SK-N-SH treated with all-trans-retinoic acid at 6 μM for 48 hours (cell line): ENCODE results near the gene RAD51B.

Experiments
- ATAC-seq: fragments of 200-7000 bp; cut with Tn5 transposase; 3 replicates; pipeline ENCODE4 v1.9.1; 2020; ENCODE audit warnings: mild to moderate bottlenecking, moderate library complexity
- ARNTL ChIP-seq: fragments of 450-650 bp; formaldehyde crosslinking; IDR thresholded peaks from 2 replicates; pipeline ENCODE4 v1.5.0; 2020; ENCODE audit warnings: low read depth, mild to moderate bottlenecking, moderate library complexity, borderline replicate concordance
- BACH2 ChIP-seq: fragments of 250-450 bp; sonication (Bioruptor Pico); IDR thresholded peaks from 2 replicates; pipeline ENCODE4 v1.9.0; 2021; ENCODE audit warnings: mild to moderate bottlenecking, borderline replicate concordance
- CSDC2 ChIP-seq: fragments of 250-450 bp; sonication (Bioruptor Pico); IDR thresholded peaks from 2 replicates; pipeline ENCODE4 v1.5.0; 2020; ENCODE audit warnings: mild to moderate bottlenecking, moderate library complexity
- CSRNP3 ChIP-seq: fragments of 250-450 bp; sonication (Bioruptor Pico); IDR thresholded peaks from 2 replicates; pipeline ENCODE4 v1.5.1; 2021; ENCODE audit warnings: mild to moderate bottlenecking, moderate library complexity
- GLIS3 ChIP-seq: fragments of 250-450 bp; sonication (Bioruptor Pico); IDR thresholded peaks from 2 replicates; pipeline ENCODE4 v1.5.0; 2020; ENCODE audit warnings: mild to moderate bottlenecking, moderate library complexity
- ISL1 ChIP-seq: fragments of 250-450 bp; sonication (Bioruptor Pico); IDR thresholded peaks from 2 replicates; pipeline ENCODE4 v2.1.2; 2022; ENCODE audit warnings: mild to moderate bottlenecking, moderate library complexity
- OSR1 ChIP-seq: fragments of 250-450 bp; sonication (Bioruptor Pico); IDR thresholded peaks from 2 replicates; pipeline ENCODE4 v1.8.0; 2022; ENCODE audit warnings: moderate library complexity, mild to moderate bottlenecking, inconsistent platforms
- PPARA ChIP-seq: fragments of 250-450 bp; sonication (Bioruptor Pico); IDR thresholded peaks from 2 replicates; pipeline ENCODE4 v1.5.0; 2020; ENCODE audit warnings: mild to moderate bottlenecking, borderline replicate concordance
- RARB ChIP-seq: fragments of 250-450 bp; sonication (Bioruptor Pico); IDR thresholded peaks from 2 replicates; pipeline ENCODE4 v1.8.0; 2021; ENCODE audit warnings: mild to moderate bottlenecking, moderate library complexity
- TCF4 ChIP-seq: fragments of 250-450 bp; sonication (Bioruptor Pico); IDR thresholded peaks from 2 replicates; pipeline ENCODE4 v1.8.0; 2021; ENCODE audit warnings: mild to moderate bottlenecking, moderate library complexity, borderline replicate concordance
- TOX ChIP-seq: fragments of 250-450 bp; sonication (Bioruptor Pico); IDR thresholded peaks from 2 replicates; pipeline ENCODE4 v1.8.0; 2021; ENCODE audit warnings: mild to moderate bottlenecking, moderate library complexity, borderline replicate concordance
- ZC3H10 ChIP-seq: fragments of 250-450 bp; sonication (Bioruptor Pico); IDR thresholded peaks from 2 replicates; pipeline ENCODE4 v1.5.1; 2021; ENCODE audit warnings: mild to moderate bottlenecking, moderate library complexity
- ZFP3 ChIP-seq: fragments of 250-450 bp; sonication (Bioruptor Pico); IDR thresholded peaks from 2 replicates; pipeline ENCODE4 v1.5.0; 2020; ENCODE audit warnings: mild to moderate bottlenecking, moderate library complexity
- ZFP30 ChIP-seq: fragments of 450-650 bp; formaldehyde crosslinking; IDR thresholded peaks from 2 replicates; pipeline ENCODE4 v1.5.0; 2022; ENCODE audit warnings: mild to moderate bottlenecking, moderate library complexity
- ZNF565 ChIP-seq: fragments of 450-650 bp; formaldehyde crosslinking; conservative IDR thresholded peaks from 2 replicates; pipeline ENCODE4 v1.5.0; 2020; ENCODE audit warnings: low read depth, mild to moderate bottlenecking, moderate library complexity
- ZNF8 ChIP-seq: fragments of 450-650 bp; formaldehyde crosslinking; IDR thresholded peaks from 2 replicates; pipeline ENCODE4 v1.5.0; 2020; ENCODE audit warnings: mild to moderate bottlenecking, moderate library complexity
- TF ChIP-seq, protein P1 (sequence below): fragments of 250-450 bp; sonication (Bioruptor Pico); IDR thresholded peaks from 2 replicates; pipeline ENCODE4 v1.8.0; 2021; ENCODE audit warnings: low read depth, mild to moderate bottlenecking, moderate library complexity, borderline replicate concordance
- TF ChIP-seq, protein P2 (sequence below): fragments of 250-450 bp; sonication (Bioruptor Pico); IDR thresholded peaks from 2 replicates; pipeline ENCODE4 v1.8.0; 2020; ENCODE audit warnings: mild to moderate bottlenecking, moderate library complexity, borderline replicate concordance

Gene RAD51B

GRCh38 chr14:68226523-68226922, 406.9 kb downstream of the RAD51B start:
- TF ChIP-seq ARNTL, result no peak
- TF ChIP-seq ZNF565 (CRISPR knock-in tag), result no peak
- no peak for TF ChIP-seq GLIS3
- TF ChIP-seq, protein P1, sequence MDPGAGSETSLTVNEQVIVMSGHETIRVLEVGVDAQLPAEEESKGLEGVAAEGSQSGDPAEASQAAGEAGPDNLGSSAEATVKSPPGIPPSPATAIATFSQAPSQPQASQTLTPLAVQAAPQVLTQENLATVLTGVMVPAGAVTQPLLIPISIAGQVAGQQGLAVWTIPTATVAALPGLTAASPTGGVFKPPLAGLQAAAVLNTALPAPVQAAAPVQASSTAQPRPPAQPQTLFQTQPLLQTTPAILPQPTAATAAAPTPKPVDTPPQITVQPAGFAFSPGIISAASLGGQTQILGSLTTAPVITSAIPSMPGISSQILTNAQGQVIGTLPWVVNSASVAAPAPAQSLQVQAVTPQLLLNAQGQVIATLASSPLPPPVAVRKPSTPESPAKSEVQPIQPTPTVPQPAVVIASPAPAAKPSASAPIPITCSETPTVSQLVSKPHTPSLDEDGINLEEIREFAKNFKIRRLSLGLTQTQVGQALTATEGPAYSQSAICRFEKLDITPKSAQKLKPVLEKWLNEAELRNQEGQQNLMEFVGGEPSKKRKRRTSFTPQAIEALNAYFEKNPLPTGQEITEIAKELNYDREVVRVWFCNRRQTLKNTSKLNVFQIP (CRISPR knock-in tag), result no peak
- no peak for TF ChIP-seq ZNF8 (CRISPR knock-in tag)
- TF ChIP-seq ZFP3 (CRISPR knock-in tag), result no peak
- TF ChIP-seq ZFP30 (CRISPR knock-in tag), result no peak
- TF ChIP-seq ZC3H10 (CRISPR knock-in tag), result no peak
- TF ChIP-seq BACH2, result no peak
- TF ChIP-seq TOX (CRISPR knock-in tag), result no peak
- TF ChIP-seq ISL1, result no peak
- TF ChIP-seq, protein P2, sequence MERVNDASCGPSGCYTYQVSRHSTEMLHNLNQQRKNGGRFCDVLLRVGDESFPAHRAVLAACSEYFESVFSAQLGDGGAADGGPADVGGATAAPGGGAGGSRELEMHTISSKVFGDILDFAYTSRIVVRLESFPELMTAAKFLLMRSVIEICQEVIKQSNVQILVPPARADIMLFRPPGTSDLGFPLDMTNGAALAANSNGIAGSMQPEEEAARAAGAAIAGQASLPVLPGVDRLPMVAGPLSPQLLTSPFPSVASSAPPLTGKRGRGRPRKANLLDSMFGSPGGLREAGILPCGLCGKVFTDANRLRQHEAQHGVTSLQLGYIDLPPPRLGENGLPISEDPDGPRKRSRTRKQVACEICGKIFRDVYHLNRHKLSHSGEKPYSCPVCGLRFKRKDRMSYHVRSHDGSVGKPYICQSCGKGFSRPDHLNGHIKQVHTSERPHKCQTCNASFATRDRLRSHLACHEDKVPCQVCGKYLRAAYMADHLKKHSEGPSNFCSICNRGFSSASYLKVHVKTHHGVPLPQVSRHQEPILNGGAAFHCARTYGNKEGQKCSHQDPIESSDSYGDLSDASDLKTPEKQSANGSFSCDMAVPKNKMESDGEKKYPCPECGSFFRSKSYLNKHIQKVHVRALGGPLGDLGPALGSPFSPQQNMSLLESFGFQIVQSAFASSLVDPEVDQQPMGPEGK (CRISPR knock-in tag), result no peak

GRCh38 chr14:68228656-68229055, 409.1 kb downstream of the RAD51B start:
- ATAC-seq, result no peak

More at GRCh38 chr14:68226523-68226922, 406.9 kb downstream of the RAD51B start:
- no peak for ATAC-seq

DNA sequence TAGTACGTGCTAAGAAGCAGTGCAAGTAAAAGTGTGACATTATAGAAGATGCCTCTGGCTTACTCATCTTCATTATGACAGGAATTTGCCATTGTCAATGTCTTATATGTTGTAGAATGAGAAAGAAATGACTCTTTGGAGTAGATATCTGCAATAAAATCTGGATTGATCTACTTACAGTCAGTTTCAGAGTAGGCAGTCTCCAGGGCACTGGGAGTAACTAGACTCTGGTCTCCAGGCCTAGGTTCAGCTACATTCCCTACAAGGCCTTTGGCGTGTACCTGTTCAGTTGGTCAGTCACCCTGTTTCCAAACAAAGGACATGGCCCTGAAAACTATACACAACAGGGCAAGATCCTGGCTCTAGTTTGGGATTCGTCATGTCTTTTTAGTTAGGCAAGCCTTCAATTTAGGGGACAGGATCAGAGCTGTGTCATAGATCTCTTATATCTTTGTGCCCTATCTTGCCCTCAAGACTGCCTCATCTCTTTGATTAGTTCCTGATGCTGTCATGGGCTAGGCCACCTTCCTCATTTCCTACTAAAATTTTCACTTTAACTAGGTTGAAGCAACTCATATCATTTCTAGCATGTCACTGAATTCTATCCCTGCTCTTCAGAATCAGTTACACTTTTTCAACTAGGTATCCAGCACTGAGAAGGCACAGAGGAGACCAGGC, 410.0 kb downstream of the RAD51B start:
- ATAC-seq, result no peak
- TF ChIP-seq ZC3H10 (CRISPR knock-in tag), result no peak
- TF ChIP-seq, protein P2 (CRISPR knock-in tag), result no peak
- TF ChIP-seq RARB (CRISPR knock-in tag), result no peak
- TF ChIP-seq GLIS3, result no peak
- TF ChIP-seq, protein P1 (CRISPR knock-in tag), result no peak
- no peak for TF ChIP-seq ZNF8 (CRISPR knock-in tag)
- no peak for TF ChIP-seq PPARA (CRISPR knock-in tag)
- no peak for TF ChIP-seq OSR1 (CRISPR knock-in tag)
- no peak for TF ChIP-seq ZNF565 (CRISPR knock-in tag)
- TF ChIP-seq TOX (CRISPR knock-in tag), result no peak
- no peak for TF ChIP-seq CSDC2 (CRISPR knock-in tag)

More at GRCh38 chr14:68228656-68229055, 409.1 kb downstream of the RAD51B start:
- TF ChIP-seq, protein P1 (CRISPR knock-in tag), result no peak
- TF ChIP-seq RARB (CRISPR knock-in tag) (no peak), TCF4 (CRISPR knock-in tag) (no peak), ZNF565 (CRISPR knock-in tag) (no peak), OSR1 (CRISPR knock-in tag) (no peak), CSRNP3 (CRISPR knock-in tag) (no peak), GLIS3 (no peak), ARNTL (no peak)
- TF ChIP-seq, all 23 proteins: peak for 0
